GM23248 (cell line): ENCODE results near the gene GDPD4. TPM values are rescaled to one million over a fixed set of nuclear protein-coding genes. Genes with fewer than 3 reads are reported as not detected.

ENCODE experiments used
- DNase-seq: peaks from one replicate; pipeline ENCODE4 v3.0.0-alpha.2; 2015
- H2AFZ ChIP-seq: fragments of 200-600 bp; sonication (generic); 2 replicates; pipeline ENCODE4 v1.6.1; 2016; ENCODE audit warnings: antibody characterized with exemption
- H3F3A ChIP-seq: fragments of 200-600 bp; sonication (generic); 2 replicates; pipeline ENCODE4 v1.6.1; 2016; ENCODE audit warnings: mild to moderate bottlenecking, antibody characterized with exemption, mixed run types; ENCODE audit not compliant: insufficient read depth
- H3K27ac ChIP-seq: fragments of 200-600 bp; sonication (generic); 2 replicates; pipeline ENCODE4 v1.5.1; 2016; ENCODE audit warnings: mild to moderate bottlenecking
- H3K27me3 ChIP-seq: fragments of 200-600 bp; sonication (generic); replicated peaks from 2 replicates; pipeline ENCODE4 v1.6.1; 2016; ENCODE audit warnings: mild to moderate bottlenecking; ENCODE audit not compliant: insufficient read depth
- H3K36me3 ChIP-seq: fragments of 200-600 bp; sonication (generic); 2 replicates; pipeline ENCODE4 v1.6.1; 2016; ENCODE audit warnings: low read depth, mild to moderate bottlenecking
- H3K4me1 ChIP-seq: fragments of 200-600 bp; sonication (generic); 2 replicates; pipeline ENCODE4 v1.6.1; 2016; ENCODE audit warnings: mild to moderate bottlenecking; ENCODE audit not compliant: insufficient read depth
- H3K4me2 ChIP-seq: fragments of 200-600 bp; sonication (generic); one replicate; pipeline ENCODE4 v1.6.1; 2016; ENCODE audit warnings: mild to moderate bottlenecking; ENCODE audit not compliant: unreplicated experiment
- H3K4me3 ChIP-seq: fragments of 200-600 bp; sonication (generic); 2 replicates; pipeline ENCODE4 v1.5.1; 2016; ENCODE audit warnings: mild to moderate bottlenecking
- H3K79me2 ChIP-seq: fragments of 200-600 bp; sonication (generic); 2 replicates; pipeline ENCODE4 v1.6.1; 2016; ENCODE audit warnings: mild to moderate bottlenecking; ENCODE audit not compliant: insufficient read depth
- H3K9ac ChIP-seq: fragments of 200-600 bp; sonication (generic); 2 replicates; pipeline ENCODE4 v1.6.1; 2016; ENCODE audit warnings: mild to moderate bottlenecking
- H3K9me2 ChIP-seq: fragments of 200-600 bp; sonication (generic); 2 replicates; pipeline ENCODE4 v1.6.1; 2016; ENCODE audit warnings: mixed run types, mild to moderate bottlenecking, moderate library complexity; ENCODE audit not compliant: insufficient read depth
- H3K9me3 ChIP-seq: fragments of 200-600 bp; sonication (generic); one replicate; pipeline ENCODE4 v1.6.1; 2017; ENCODE audit warnings: low read depth
- H4K20me1 ChIP-seq: fragments of 200-600 bp; sonication (generic); 2 replicates; pipeline ENCODE4 v1.6.0; 2016; ENCODE audit not compliant: insufficient read depth
- EZH2 ChIP-seq: fragments of 200-600 bp; sonication (generic); IDR thresholded peaks from 2 replicates; pipeline ENCODE4 v1.6.1; 2018; ENCODE audit warnings: antibody characterized with exemption, mild to moderate bottlenecking; ENCODE audit not compliant: insufficient read depth, poor library complexity, severe bottlenecking
- EZH2phosphoT487 ChIP-seq: fragments of 200-600 bp; sonication (generic); IDR thresholded peaks from 2 replicates; pipeline ENCODE4 v1.6.1; 2018; ENCODE audit warnings: antibody characterized with exemption, moderate library complexity, mild to moderate bottlenecking, low read depth; ENCODE audit not compliant: insufficient read depth
- WGBS, 2 experiments: methylation state at CpG; one replicate each; pipeline ENCODE4 v1.1.6; 2015 to 2017; ENCODE audit warnings: low lambda C conversion rate in 2 of 2, low coverage in 1 of 2; ENCODE audit errors: missing lambda C conversion rate in 2 of 2; 5-methylcytosine and 5-hydroxymethylcytosine counted together
- in situ Hi-C: fragments of 300-500 bp; cut with MboI; formaldehyde crosslinking; loops from 2 replicates; pipeline ENCODE4 v1.15.0; 2020
- polyA plus RNA-seq: library from polyadenylated mRNA; unstranded; fragments of >200 nt; fragmentation: Nextera tagmentation; extraction: Ambion mirVana; gene quantifications from 2 replicates; pipeline ENCODE4 v1.2.1, GENCODE V29; 2016
- total RNA-seq: library from RNA; depleted of rRNA; stranded (reverse); fragments of >200 nt; shearing (Covaris generic); gene quantifications from 2 replicates; pipeline ENCODE4 v1.2.3, GENCODE V29; 2014; rRNA removed

The GDPD4 gene, protein sequence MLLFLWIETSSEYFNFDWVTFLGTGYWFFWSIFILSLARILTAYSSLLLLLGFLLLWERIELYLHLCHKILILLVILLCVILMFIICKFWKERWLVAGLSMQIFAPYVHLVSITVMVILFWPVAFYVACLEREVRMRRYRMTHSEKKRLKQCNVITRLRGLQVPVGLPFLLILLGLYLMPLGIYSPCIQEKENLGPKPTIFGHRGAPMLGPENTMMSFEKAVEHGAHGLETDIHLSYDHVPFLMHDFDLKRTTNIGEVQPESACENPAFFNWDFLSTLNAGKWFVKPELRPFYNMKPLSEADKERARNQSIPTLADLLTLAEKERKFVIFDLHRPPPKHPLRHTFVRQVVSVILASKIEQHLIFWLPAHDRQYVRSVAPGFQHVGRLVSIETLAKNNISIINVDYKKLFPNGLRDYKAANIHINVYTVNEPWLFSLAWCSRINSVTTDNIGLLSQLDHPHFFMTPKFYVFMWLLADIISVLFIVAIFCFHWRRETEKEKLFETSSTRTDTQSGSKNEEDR
- total RNA-seq (not detected in 2 replicates), polyA plus RNA-seq (not detected in 2 replicates)

DNA sequence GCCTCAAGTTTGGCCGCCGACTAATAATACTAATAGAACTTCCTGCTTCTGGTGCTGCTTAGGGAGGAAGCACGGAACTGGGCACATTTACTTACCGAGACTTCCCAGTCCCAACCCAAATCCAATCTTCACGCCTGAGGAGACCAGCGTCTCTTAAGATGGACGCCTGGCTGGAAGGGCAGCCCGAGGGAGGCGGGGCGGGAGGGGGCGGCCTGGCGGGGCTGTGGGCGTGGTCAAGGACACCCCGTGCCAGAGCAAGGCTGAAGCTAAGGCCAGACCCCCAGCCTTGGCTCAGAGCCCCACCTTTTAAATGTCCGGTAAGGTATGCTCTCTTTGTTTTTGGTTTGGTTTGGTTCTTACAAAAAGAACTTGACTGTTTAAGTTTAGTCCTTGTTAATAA is at the start of gene GDPD4:
Gene GDPD4 (minus strand): TSS at position 177 of the 400 bp plus-strand sequence. CDS start 16,549 bp downstream, outside the sequence.
- H4K20me1 ChIP-seq = no peaks in the 10 kb centered on the region
- no peaks in the 10 kb centered on the region for H3K27me3 ChIP-seq
- H3K4me3 ChIP-seq = no peak within 1 kb of the TSS
- TF ChIP-seq EZH2phosphoT487 (no peak), EZH2 (no peak)
- WGBS, 2 experiments = 87 to 94% methylated on average over 10 to 15 of the region's 15 CpGs
- no peak within 1 kb of the TSS for H3K9ac ChIP-seq
- no peaks in the 10 kb centered on the region for H3K4me1 ChIP-seq
- H2AFZ ChIP-seq = no peak within 1 kb of the TSS
- H3K79me2 ChIP-seq = no peaks in the 10 kb centered on the region
- H3K9me3 ChIP-seq = no peaks in the 10 kb centered on the region
- no peak within 1 kb of the TSS for H3K4me2 ChIP-seq
- no peaks in the 10 kb centered on the region for H3K9me2 ChIP-seq
- in situ Hi-C loops = no loop called here
- H3F3A ChIP-seq = no peaks in the 10 kb centered on the region
- H3K27ac ChIP-seq = no peak within 1 kb of the TSS
- no peak for DNase-seq
- H3K36me3 ChIP-seq = no peaks in the 10 kb centered on the region

DNA sequence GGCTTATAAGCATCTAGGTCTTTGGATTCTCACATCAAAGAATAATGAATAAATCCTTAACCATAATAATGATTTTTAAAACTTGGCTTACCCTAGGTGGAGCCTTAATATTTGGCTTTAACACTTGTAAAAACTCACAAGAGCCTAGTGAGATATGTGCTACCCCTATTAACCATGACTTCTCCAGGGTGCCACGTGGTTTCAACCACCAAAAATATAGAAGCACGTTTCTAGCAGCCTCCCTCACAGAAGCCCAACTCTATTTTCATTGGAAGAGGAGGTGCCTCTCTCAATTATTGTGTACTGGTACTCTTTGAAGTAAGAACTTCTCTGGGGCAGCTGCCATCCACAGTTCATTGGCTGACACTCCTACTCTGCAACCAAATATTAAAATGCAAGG is 46.5 kb upstream of the GDPD4 start:
- Histone ChIP-seq H3K4me1 (peaks cover 40% of the 10 kb centered on the region), H3K36me3 (no peaks in the 10 kb centered on the region), H3K27ac (no peak overlapping the region), H3K9me2 (no peaks in the 10 kb centered on the region), H3K9ac (no peak overlapping the region), H3K79me2 (no peaks in the 10 kb centered on the region), H3K9me3 (no peaks in the 10 kb centered on the region), H3F3A (peaks cover 23% of the 10 kb centered on the region), H3K4me2 (no peak overlapping the region), H3K4me3 (no peak overlapping the region), H3K27me3 (no peaks in the 10 kb centered on the region), H4K20me1 (no peaks in the 10 kb centered on the region), H2AFZ (no peak overlapping the region)
- WGBS, 2 experiments = 66 to 80% methylated on average over 2 of the region's 2 CpGs
- DNase-seq = no peak
- TF ChIP-seq EZH2 (no peak), EZH2phosphoT487 (no peak)
- in situ Hi-C loops = no loop called here

DNA sequence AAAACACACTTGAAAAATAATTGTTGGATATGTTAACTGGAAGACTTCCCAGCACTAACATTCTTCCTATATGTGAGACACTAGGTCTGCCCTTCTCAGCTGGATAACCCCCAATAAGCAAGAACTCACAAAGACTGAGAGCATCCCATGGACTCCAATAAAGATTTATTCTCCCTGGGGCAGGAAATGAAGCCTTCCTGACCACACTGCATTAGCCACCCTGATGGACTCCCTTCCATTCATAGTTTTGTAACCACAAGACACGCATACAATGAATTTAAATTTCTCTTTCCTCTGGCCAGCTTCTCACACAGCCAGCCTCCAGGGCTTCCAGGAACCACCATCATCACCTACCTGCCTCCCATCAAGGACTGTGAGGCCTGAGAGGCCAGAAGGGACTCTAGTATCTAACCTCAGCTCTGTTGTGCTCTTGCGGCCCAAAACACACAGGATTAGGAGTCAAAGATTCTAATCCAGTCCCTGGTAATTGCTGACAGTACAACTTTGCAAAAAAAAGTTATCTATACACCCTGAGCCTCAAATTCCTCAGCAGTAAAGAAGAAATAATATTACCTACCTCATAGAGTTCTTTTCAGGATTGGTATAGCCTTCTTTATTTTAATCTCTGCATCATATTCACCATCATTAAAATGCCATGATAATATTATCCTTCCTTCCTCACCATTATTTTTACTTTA is 45.6 kb upstream of the GDPD4 start:
- WGBS, 2 experiments = 67 to 79% methylated on average over 2 of the region's 2 CpGs
- Histone ChIP-seq H3K79me2 (no peaks in the 10 kb centered on the region), H3K36me3 (no peaks in the 10 kb centered on the region), H2AFZ (no peak overlapping the region), H3F3A (peaks cover 23% of the 10 kb centered on the region), H3K27ac (peak overlapping the region; percentile 57), H3K27me3 (no peaks in the 10 kb centered on the region), H3K9me2 (no peaks in the 10 kb centered on the region), H3K9me3 (no peaks in the 10 kb centered on the region), H3K4me3 (no peak overlapping the region), H3K4me1 (peaks cover 40% of the 10 kb centered on the region), H3K9ac (no peak overlapping the region), H3K4me2 (peak overlapping the region; percentile 49), H4K20me1 (no peaks in the 10 kb centered on the region)
- DNase-seq = peak; percentile 71
- in situ Hi-C loops = no loop called here
- TF ChIP-seq EZH2 (no peak), EZH2phosphoT487 (no peak)

DNA sequence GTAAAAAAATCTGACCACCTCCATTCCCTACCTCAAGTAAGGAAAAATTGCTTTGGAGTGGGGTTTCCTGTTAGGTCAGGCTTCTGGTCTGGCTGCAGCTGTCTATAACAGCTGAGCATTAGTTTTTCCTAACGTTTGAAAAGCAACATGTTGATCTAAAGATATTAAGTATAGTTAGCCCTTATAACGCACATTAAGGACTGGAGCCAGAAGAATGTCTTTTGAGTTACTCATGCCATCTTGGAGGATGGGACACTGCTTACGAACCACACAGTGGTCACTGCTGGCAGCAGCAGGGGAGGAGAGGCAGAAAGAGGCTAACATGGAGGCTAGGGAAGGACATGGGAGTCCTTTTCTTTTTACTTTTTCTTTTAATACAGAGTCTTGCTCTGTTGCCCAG is 44.1 kb upstream of the GDPD4 start:
- H2AFZ ChIP-seq = no peak overlapping the region
- TF ChIP-seq EZH2phosphoT487 = no peak
- H3K27ac ChIP-seq = peak overlapping the region; percentile 48
- H3K9me2 ChIP-seq = no peaks in the 10 kb centered on the region
- in situ Hi-C loops = no loop called here
- peak; percentile 69 for DNase-seq
- no peaks in the 10 kb centered on the region for H3K79me2 ChIP-seq
- H3K36me3 ChIP-seq = no peaks in the 10 kb centered on the region
- peak overlapping the region; percentile 41 for H3K4me2 ChIP-seq
- H3F3A ChIP-seq = peaks cover 23% of the 10 kb centered on the region
- no peaks in the 10 kb centered on the region for H3K9me3 ChIP-seq
- no peak overlapping the region for H3K9ac ChIP-seq
- H4K20me1 ChIP-seq = no peaks in the 10 kb centered on the region
- peaks cover 30% of the 10 kb centered on the region for H3K4me1 ChIP-seq
- WGBS, 2 experiments = 40 to 41% methylated on average over 3 of the region's 3 CpGs
- H3K27me3 ChIP-seq = no peaks in the 10 kb centered on the region
- no peak overlapping the region for H3K4me3 ChIP-seq
